ENCODE measurements around the gene PEDS1.

Gene PEDS1

DNA sequence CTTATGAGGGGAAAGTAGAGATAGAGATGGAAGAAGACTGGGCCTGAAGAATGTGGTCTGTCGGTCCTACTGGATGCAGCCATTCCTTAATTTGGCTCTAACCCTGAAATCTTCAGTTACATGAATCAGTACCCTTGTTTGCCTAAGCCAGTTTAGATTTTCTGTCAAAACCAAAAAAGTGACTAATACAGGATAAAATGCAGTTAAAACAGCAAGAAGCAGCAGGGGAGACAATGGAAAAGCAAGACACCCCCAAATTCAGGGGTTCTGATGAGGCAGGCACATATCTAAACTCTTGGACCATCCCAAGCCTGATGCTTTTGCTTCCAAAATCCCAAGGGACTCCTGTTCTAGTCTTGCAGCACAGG is 23.2 kb downstream of the PEDS1 start:
- DNase-seq: no peak

DNA sequence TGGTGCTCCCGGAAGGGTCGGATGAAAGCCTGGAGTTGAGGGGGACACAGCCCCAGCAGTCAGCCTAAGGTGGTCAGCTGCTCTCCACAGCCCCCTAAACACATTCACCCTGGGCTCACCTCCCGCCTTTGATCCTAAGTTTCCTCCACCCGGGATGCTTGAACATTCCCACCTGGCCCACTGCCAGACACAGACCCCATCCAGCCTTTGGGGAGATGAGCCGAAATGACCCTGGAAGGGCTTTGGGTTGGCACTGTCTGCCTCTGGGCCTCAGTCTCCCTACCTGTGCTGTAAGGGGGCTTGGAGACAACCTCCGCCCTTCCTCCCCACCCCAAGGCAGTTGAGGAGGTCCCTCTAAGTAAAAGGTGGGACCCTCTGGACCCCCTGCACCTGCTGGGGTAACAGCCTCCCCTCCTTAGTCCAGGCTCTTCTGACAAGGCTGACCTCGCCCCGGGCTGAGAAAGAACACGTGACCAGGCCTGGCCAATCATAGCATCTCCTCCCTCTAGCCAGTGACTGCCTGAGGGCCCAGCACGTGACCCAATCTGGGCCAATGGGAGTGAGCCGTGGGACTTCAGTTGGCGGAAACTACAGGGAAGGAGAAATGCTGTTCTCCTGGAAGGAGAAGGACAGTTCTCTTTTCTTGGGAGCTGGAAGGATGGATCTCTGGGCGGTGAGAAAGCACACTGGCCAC is 23.7 kb downstream of the PEDS1 start:
- no peak for DNase-seq

DNA sequence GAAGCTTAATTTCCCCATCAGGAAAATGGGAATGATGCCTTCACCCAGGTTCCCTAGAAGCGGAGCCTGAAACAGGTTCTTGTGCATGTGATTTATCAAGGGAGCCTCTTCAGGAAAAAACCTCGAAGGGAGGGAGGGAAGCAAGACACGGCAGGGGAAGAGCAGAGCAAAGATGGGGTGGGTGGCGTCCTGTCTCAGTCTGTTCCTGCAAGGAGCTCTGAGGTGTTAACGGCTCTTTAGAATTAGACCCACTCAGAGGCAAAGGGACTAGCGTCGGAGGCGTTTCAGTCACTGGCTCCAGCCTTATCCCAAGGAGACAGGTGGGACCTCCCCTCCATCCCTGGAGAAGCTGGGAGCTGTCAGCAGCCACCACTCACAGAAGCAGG is 25.0 kb downstream of the PEDS1 start:
- DNase-seq: no peak

DNA sequence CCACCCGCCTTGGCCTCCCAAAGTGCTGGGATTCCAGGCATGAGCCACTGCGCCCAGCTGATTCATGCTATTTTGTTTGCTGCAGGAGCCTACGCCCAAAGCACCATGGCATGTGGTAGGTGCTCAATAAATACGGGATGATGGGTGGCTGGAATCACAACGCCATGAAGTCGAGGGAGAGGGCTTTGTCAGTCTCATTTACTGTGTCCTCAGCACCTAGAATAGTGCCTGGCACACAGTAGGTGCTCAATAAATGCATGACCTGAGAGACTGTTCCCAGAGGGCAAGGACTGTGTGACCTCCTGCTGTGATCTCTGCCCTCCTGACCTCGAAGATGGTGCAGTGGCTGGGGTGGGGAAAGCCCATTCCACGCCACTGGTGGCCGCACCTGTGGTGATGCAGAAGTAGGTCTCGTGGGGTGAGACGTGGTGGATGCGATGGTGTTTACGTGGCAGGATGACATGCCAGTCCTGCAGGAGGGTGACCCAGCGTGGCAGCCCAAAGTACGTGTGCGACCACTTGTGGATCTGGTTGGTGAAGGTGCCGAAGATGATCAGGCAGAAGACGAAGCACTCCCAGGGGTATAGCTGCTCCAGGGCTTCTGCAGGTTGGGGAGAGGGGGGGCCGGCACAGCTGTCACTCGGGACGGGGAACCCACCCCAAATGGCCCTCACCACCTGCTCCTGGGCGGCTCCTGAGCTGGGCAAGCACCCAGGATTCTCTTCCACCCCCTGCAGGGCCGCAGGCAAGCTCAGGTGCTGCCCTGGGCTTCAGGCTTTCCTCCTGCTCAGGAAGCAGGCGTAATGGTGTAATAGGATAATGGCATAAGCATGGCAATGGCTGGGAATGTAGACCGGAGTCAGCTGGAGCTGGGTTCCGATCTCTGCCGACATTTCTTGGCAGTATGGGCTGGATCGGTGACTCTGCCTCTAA is 25.7 kb downstream of the PEDS1 start:
- DNase-seq: no peak

- no peak for DNase-seq
Measured at GRCh38 chr20:50126662-50127061, 26.9 kb downstream of the PEDS1 start.

DNA sequence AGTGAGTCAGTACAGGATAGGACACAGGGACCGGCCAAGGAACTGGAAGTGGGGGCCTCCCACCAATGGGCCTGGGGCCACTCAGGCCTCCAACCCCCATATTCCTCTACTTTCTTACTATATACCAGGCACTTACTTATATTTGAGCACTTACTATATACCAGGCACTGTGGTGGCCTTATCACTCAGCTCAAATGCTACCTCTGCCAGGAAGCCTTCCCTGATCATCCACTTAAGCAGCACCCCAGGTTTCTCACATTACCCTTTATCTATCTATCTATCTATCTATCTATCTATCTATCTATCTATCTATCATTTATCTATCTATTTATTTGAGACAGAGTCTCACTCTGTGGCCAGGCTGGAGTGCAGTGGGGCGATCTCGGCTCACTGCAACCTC is 28.2 kb downstream of the PEDS1 start:
- DNase-seq: no peak

- DNase-seq: no peak
Measured at GRCh38 chr20:50124496-50124895, 29.0 kb downstream of the PEDS1 start.

- DNase-seq: no peak
Measured at GRCh38 chr20:50123418-50123817, 30.1 kb downstream of the PEDS1 start.

GRCh38 chr20:50122763-50123162 is 30.8 kb downstream of the PEDS1 start:
- no peak for DNase-seq

GRCh38 chr20:50121858-50122271 is 31.7 kb downstream of the PEDS1 start:
- no peak for DNase-seq

DNA sequence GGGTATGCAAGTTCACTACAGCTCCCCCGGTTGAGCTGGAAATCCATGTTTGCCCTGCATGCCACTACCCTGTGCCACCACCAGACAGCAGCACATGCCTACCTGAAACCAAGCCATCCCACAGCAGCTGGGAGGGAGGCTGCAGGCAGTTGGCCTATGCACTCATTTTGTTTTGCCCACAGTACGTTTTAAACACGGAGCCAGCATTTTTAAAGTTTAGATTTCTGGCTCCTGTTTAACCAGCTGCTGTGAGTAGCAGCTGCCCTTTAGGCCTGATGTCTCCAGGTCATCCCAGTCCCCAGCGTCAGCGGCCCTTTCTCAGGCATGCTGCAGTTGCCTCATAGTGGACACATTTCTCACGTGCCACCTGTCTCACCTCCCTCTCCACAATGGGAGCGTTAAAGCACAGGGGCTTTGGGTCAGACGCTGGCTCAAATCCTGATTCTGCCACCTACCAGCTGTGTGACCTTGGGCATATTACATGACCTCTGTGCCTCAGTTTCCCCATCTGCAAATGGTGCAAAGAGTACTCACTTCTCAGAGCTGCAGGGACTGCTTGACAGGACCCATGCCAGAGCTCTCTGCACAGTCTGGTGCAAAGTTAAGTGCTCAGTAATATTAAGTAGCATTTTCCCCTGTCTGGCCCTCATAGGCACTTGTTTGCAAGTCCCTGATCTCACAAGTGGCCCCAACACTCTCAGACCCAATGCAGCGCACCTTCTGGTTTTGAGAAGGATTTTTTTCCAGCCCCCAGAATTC is 32.4 kb downstream of the PEDS1 start:
- DNase-seq: peak; percentile 73

- DNase-seq: no peak
Measured at GRCh38 chr20:50118203-50118602, 35.3 kb downstream of the PEDS1 start.

DNA sequence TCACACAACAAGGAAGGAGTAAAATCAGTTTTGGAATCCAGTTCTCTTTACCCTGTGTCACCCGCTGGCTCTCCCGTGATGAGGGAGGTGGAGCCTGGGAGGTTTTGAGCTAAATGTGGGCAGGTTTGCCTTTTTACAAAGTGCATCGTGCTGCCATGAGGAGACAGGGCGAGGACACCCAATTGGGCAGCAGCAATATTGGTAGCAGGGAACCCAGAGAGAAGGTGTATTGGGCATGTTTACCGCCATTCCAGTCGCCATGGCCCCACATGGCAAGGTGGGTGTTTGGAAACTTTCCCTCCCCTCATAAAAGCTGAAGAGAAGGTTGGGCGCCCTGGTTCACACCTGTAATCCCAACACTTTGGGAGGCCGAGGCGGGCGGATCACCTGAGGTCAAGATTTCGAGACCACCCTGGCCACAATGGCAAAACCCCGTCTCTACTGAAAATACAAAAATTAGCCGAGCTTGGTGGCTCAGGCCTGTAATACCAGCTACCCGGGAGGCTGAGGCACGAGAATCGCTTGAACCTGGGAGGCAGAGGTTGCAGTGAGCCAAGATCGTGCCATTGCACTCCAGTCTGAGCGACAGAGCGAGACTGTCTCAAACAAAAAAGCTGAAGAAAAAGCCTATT is 37.0 kb downstream of the PEDS1 start:
- no peak for DNase-seq

DNA sequence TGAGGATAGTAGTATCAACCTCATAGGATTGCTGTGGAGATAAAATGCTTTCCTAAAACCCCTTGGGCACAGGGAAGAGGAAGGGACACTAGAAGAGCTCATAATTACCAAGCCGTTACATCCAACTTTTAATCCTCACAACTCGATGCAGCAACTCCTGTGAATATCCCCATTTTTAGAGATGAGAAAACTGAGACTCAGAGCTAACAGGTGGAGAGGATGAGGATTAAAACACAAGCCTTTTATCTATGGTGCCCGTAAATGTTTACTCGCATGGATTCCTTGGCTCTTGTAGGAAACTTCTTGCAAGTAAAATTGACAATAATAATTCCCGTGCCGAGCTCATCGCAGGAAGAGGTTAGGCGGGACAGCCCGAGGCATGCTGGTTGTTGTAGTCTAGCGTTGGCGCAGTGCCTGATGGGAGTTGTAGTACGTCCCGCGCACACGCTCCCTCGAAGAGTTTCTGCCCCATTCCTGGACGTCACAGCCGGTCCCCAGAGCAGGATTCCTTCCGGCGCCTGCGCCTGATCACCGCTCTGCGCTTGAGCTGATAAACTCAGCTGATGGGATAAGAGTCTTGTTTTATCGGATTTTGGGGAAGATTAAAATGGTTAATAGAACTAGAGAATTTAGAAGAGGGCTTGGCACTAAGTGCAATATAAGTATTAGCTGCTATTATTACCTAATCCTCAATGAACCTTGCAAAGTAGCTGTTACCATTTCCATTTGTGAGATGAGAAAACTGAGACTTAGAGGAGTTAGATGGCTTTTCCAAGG is 37.7 kb downstream of the PEDS1 start:
- peak; percentile 97 for DNase-seq

- DNase-seq: no peak
Measured at GRCh38 chr20:50115041-50115512, 38.4 kb downstream of the PEDS1 start.

DNA sequence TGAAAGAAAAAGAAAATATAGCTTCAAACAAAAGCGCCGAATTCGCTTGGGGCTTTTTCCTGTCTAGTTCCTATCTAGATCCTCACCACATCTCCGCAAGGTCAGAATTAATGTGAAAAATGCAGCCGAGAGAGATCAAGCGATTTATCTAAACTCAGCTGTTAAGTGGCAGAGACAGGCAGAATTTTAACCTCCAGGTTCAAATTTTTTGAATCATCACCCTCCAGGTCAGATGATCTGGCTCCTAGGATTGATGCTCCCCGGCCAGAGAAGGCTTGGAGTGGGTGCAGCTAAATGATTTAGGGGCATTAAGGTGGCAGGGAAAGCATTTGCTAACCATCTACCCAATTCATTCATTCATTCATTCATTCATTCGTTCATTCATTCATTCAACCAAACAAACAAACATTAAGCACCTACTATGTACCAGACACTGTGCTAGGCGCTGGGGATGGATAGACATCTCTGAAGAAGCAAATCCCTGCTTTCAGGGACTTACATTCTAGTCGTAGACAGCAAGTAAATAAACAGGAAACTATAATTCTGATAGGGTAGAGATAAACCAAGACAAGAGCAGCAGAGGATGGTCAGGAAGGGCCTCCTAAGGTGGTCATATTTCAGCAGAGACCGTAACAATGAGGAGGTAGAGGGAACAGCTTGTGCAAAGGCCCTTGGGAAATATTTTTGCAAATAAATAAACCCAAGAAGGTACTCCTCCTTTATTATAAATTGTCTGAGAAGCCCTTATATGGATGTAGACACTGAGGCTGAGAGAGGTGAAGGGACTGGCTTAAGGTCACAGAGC is 39.9 kb downstream of the PEDS1 start:
- DNase-seq: no peak

GRCh38 chr20:50112512-50113419 is 40.8 kb downstream of the PEDS1 start, which contains the start of gene UBE2V1:
UBE2V1 (minus strand) TSS chr20:50113150; CDS start chr20:50113128, 22 bp downstream.
- peak; percentile 95 for DNase-seq

DNA sequence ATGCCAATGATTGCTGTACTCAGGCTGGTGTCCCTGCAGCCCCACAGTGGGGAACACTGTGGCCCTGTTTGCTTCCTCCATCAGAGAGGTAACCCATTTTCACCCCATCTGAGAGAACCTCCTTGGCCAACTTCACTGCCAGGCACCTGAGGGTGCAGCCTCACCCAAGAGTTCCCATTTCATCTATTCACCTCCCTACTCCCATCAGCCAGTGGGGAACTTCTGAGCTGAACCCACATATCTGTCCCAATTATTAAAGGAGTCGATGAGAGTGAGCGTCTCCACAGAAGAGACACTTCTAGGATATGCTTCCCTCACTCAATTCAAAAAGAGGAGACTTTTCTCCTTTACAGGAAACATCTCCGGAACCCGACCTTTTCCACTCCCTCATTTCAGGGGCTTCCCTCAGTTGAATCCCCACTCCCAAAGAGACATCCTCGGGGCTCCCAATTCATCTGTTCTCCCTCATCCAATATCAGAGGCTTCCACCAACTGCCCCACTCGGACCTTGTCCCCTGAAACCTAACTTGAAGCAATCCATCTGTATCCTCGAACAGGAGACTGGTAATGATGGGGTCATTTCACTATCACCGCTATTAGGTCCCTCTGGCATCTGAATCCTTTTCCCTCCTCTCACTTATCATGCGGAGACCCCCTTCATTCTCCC is 41.6 kb downstream of the PEDS1 start:
- DNase-seq: no peak

DNA sequence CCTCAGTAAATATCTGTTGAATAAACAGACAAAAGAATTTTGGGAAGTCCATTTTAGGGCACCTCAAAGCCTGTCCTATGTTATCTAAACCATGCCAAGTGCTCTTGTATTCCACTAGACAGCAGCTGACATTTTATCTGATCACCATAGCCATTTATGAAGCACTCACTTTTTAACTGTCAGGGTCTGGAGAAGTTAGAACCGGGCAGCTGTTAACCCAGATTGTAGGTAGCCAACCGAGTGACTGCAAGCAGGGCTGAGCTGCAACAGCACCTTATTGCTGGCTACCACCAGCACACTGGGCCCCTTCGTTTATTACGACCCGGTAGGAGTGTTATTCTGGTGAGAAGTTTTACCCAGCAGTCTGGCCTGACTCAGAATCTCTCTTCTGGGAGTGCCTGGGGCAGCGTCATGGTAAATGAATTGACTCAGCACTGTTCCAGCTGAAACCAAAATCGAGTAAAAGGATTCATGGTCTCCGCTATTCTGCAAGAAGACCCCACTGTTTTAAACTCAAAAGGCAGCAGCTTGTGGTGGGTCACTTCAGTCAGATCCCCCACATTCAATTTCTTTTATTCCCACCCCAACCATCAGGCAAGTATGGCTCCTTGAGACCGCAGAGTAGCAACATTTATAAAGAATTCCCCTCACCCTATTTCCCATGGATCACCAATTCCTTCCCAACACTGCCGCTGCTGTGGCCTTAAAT is 42.2 kb downstream of the PEDS1 start:
- DNase-seq: no peak

All from right hindlimb (tissue), 1 donor.